ENCODE results near the gene TPM2. TPM values are rescaled to one million over a fixed set of nuclear protein-coding genes. Genes with fewer than 3 reads are reported as not detected.

Gene TPM2
- total and polyA plus RNA-seq, 8 donors = 460 to 3,642 (median 1,093) TPM

DNA sequence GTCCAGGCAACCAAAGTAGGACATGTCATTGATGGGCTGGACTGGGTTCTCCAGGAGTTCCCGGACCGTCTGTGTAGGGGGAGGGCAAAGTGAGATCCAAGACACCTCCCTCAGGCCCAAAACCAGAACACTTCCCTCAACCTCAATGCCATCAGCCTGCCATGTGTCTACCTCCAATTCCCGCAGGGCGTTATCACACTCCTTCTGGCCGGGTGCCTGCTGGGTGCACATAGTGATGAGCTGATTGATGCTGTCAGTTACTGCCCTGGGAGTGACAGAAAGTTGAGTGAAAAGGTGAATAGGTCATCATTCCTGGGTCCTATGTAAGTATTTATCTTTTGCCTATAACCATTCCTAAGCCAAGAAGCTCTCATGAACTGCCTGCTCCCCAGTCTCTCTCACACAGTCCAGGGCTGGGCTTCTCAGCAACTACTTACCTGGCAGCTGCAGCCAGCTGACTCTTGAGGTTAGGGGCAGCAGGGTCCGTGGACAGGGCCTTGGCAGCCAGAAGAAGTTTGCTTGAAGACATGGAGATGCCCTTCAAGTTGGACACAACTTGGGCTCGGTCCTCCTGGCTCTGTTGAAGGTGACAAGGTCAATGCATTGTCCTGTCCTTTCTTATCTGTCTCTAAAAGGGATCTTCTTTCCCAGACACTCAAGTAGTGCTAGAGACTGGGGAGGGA is 21.2 kb upstream of the TPM2 start:
- WGBS, 5 donors = 65 to 85% (median 71%) methylated on average over 7 of the region's 7 CpGs
- TF ChIP-seq POLR2AphosphoS5 (IDR thresholded peaks at IDR 0.05) (no peak), POLR2A (IDR thresholded peaks at IDR 0.05) (no peak), EP300 (IDR thresholded peaks at IDR 0.05) (no peak)
- TF ChIP-seq, protein P1, sequence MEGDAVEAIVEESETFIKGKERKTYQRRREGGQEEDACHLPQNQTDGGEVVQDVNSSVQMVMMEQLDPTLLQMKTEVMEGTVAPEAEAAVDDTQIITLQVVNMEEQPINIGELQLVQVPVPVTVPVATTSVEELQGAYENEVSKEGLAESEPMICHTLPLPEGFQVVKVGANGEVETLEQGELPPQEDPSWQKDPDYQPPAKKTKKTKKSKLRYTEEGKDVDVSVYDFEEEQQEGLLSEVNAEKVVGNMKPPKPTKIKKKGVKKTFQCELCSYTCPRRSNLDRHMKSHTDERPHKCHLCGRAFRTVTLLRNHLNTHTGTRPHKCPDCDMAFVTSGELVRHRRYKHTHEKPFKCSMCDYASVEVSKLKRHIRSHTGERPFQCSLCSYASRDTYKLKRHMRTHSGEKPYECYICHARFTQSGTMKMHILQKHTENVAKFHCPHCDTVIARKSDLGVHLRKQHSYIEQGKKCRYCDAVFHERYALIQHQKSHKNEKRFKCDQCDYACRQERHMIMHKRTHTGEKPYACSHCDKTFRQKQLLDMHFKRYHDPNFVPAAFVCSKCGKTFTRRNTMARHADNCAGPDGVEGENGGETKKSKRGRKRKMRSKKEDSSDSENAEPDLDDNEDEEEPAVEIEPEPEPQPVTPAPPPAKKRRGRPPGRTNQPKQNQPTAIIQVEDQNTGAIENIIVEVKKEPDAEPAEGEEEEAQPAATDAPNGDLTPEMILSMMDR (IDR thresholded peaks at IDR 0.05) = no peak
- Histone ChIP-seq H3K27ac (peak overlapping the region in 3 of 5 donors; percentile 6 to 72 (median 10)), H3K4me3 (no peak overlapping the region), H3K36me3 (peaks cover 96 to 100% (median 100%) of the 10 kb centered on the region in 4 donors), H3K9me3 (no peaks in the 10 kb centered on the region), H3K27me3 (no peaks in the 10 kb centered on the region), H3K4me1 (no peaks in the 10 kb centered on the region)
- intact Hi-C loops (cut with DNase I; ENCODE audit: low total_unique reads) = no loop called here
- DNase-seq = no peak

DNA sequence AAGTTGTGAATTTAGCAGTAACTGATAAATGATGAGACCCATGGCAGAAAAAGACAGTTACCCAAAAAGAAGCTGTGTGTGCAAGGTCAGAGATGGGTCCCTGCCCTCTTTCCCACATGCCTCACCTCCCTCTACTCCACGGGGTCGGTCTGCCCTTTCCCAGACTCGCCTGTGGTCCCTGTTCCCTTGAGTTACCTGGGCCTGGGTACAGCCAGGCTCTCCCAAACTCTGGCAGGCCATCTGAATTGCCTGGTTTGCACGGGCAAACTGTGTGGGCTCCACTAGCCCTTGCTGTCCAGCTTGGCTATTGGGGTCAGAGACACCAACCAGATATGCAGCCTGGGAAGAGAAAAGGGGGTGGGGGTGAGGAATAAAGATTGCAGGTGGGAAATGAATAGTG is 18.4 kb upstream of the TPM2 start:
- TF ChIP-seq, protein P1 (IDR thresholded peaks at IDR 0.05) = no peak
- TF ChIP-seq POLR2AphosphoS5 (IDR thresholded peaks at IDR 0.05) = no peak
- no peak for TF ChIP-seq EP300 (IDR thresholded peaks at IDR 0.05)
- no peak for TF ChIP-seq POLR2A (IDR thresholded peaks at IDR 0.05)
- intact Hi-C loops (cut with DNase I; ENCODE audit: low total_unique reads) = no loop called here
- 86 to 96% (median 93%) methylated on average over 4 of the region's 4 CpGs for WGBS, 5 donors
- no peaks in the 10 kb centered on the region for H3K27me3 ChIP-seq
- H3K9me3 ChIP-seq = no peaks in the 10 kb centered on the region
- H3K4me3 ChIP-seq = no peak overlapping the region
- H3K27ac ChIP-seq = peak overlapping the region in 1 of 5 donors; percentile 97
- H3K36me3 ChIP-seq = peaks cover 97 to 100% (median 100%) of the 10 kb centered on the region in 4 donors
- no peak for DNase-seq
- no peaks in the 10 kb centered on the region for H3K4me1 ChIP-seq

DNA sequence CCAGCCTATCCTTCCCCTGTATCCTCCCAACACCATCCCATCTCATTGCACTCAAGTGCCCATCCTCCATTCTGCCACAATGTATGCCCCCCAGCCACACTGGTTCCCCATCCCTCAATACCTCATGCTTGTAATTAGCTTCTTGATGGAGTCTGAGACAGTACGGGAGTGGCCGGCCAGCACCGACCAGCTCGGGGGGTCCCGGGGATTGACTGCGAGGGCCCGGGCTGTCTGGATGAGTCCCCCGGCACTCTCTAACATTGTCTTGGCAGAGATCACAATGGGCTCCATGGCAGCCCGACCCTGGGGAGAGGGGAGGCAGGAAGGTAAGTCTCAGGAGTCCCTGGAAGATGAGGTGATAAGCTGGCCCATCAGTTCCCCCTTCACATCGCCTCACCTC is 17.2 kb upstream of the TPM2 start:
- H3K4me3 ChIP-seq = no peak overlapping the region
- H3K27me3 ChIP-seq = no peaks in the 10 kb centered on the region
- intact Hi-C loops (cut with DNase I; ENCODE audit: low total_unique reads) = no loop called here
- TF ChIP-seq POLR2A (IDR thresholded peaks at IDR 0.05) (no peak), POLR2AphosphoS5 (IDR thresholded peaks at IDR 0.05) (no peak), EP300 (IDR thresholded peaks at IDR 0.05) (no peak)
- TF ChIP-seq, protein P1 (IDR thresholded peaks at IDR 0.05) = no peak
- whole genome bisulfite sequencing, 5 donors = 85 to 93% (median 92%) methylated on average over 5 to 10 of the region's 10 CpGs
- no peak for DNase-seq
- H3K4me1 ChIP-seq = no peaks in the 10 kb centered on the region
- no peaks in the 10 kb centered on the region for H3K9me3 ChIP-seq
- peaks cover 97 to 100% (median 100%) of the 10 kb centered on the region in 4 donors for H3K36me3 ChIP-seq
- peak overlapping the region in 1 of 5 donors; percentile 97 for H3K27ac ChIP-seq

DNA sequence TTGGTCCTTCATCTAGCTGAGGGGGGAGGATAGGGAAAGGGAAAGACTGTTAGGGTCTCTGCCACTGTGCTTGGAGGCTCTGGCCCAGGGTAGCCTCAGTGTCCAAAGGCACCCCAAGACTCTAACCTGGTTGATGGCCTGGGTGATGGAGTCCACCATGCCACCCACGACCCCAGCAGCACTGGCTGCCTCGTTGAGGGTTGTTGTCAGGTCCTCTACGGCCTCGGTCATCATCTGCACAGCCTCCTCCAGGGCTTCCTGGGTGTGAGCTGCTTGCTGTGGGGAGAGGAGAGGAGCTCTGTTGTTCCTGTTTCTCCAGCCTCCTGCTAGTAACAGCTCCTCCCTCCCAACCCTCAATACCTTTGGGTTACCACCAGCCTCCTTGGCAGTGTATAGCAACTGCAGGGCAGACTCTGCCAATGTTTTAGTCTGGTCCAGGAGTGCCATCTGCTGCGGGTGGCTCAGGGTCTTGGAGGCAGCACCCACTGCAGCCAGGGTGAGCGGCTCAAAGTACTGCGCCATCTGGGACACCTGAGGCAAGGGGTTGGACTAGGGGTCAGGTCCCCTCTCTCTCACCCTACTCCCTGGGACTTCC is 16.2 kb upstream of the TPM2 start:
- Histone ChIP-seq H3K4me1 (no peaks in the 10 kb centered on the region), H3K36me3 (peaks cover 97 to 100% (median 100%) of the 10 kb centered on the region in 4 donors), H3K27me3 (no peaks in the 10 kb centered on the region), H3K4me3 (no peak overlapping the region), H3K27ac (peak overlapping the region in 1 of 5 donors; percentile 97), H3K9me3 (no peaks in the 10 kb centered on the region)
- intact Hi-C loops (cut with DNase I; ENCODE audit: low total_unique reads) = no loop called here
- WGBS, 5 donors = 89 to 96% (median 92%) methylated on average over 7 of the region's 7 CpGs
- no peak for DNase-seq
- no peak for TF ChIP-seq POLR2AphosphoS5 (IDR thresholded peaks at IDR 0.05)
- TF ChIP-seq, protein P1 (IDR thresholded peaks at IDR 0.05) = no peak
- TF ChIP-seq POLR2A (IDR thresholded peaks at IDR 0.05) = no peak
- TF ChIP-seq EP300 (IDR thresholded peaks at IDR 0.05) = no peak

All from stomach (tissue), 9 donors.